ENCODE results near the gene ADAMTSL3.

ADAMTSL3 gene

DNA sequence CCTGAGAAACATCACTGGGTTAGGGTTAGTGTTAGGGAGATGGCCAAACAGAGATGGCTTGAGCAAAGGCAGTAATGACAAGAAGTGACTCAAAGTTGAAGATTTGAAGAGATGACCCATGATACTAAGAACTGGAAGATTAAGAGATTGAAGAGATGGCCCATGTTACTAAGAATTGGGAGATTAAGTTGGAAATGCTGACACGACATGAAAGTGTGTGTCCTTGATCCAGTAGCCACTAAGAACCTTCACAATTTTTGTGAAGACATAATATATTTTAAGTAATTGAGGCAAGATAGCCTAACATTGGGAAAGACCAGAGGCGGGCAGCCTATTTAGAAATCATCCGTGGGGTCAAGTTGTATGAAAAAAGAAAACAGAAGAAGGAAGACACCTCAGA is 239.4 kb downstream of the ADAMTSL3 start:
- peaks cover 0 to 4% of the 10 kb centered on the region in 2 donors for H3K27me3 Mint-ChIP-seq
- no peaks in the 10 kb centered on the region for H3K4me1 Mint-ChIP-seq
- no peak overlapping the region for H3K4me3 Mint-ChIP-seq
- H3K9me3 Mint-ChIP-seq: no peaks in the 10 kb centered on the region
- no peak overlapping the region for H3K27ac Mint-ChIP-seq
- H3K36me3 Mint-ChIP-seq: no peaks in the 10 kb centered on the region
- DNase-seq: no peak
- no peak for ATAC-seq (replicated peaks)

DNA sequence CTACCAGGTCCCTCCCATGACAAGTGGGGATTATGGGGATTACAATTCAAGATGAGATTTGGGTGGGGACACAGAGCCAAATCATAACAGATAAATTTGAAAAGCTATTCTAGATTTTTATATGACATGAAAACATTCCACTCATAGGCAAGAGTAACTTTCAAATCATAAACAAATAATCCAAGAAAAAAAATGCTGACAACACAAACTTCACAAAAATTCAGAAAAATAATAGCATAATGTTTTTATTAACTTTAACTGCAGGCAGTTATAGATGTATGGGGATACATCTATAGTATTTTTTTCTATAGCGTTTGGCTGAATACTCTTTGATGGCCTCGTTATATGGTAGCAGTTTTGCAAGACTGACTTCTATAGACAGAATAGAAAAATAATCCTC is 243.1 kb downstream of the ADAMTSL3 start:
- Mint-ChIP-seq H3K4me3 (no peak overlapping the region), H3K36me3 (no peaks in the 10 kb centered on the region)
- no peak for ATAC-seq (replicated peaks)

DNA sequence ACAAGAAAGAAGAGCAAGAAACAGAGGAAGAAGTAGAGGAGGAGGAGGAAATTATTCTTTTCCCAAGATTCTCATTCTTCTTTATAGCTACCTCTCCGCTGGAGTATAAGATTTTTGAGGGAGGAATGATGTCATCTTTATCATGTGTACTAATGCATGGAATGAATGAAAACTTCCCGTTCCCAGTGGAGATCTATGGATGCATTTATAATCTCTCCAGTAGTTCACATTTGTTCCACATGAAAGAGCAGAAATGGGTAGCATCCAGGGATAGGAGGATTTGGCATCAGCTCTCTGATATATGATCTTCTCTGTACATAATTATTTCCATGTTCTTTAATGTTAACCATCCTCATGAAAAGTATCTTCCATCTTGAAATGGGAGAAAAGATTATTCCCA is 244.4 kb downstream of the ADAMTSL3 start:
- no peak overlapping the region for H3K27ac Mint-ChIP-seq
- no peaks in the 10 kb centered on the region for H3K36me3 Mint-ChIP-seq
- H3K27me3 Mint-ChIP-seq: peaks cover 0 to 4% of the 10 kb centered on the region in 2 donors
- H3K9me3 Mint-ChIP-seq: peaks cover 0 to 4% of the 10 kb centered on the region in 2 donors
- ATAC-seq (replicated peaks): no peak
- no peak for DNase-seq
- no peak overlapping the region for H3K4me3 Mint-ChIP-seq
- no peaks in the 10 kb centered on the region for H3K4me1 Mint-ChIP-seq

More for the DNA sequence above, 243.1 kb downstream of the ADAMTSL3 start:
- no peak for DNase-seq
- H3K27me3 Mint-ChIP-seq: peaks cover 0 to 4% of the 10 kb centered on the region in 2 donors
- H3K4me1 Mint-ChIP-seq: no peaks in the 10 kb centered on the region
- H3K27ac Mint-ChIP-seq: no peak overlapping the region
- H3K9me3 Mint-ChIP-seq: peaks cover 0 to 2% of the 10 kb centered on the region in 2 donors

DNA sequence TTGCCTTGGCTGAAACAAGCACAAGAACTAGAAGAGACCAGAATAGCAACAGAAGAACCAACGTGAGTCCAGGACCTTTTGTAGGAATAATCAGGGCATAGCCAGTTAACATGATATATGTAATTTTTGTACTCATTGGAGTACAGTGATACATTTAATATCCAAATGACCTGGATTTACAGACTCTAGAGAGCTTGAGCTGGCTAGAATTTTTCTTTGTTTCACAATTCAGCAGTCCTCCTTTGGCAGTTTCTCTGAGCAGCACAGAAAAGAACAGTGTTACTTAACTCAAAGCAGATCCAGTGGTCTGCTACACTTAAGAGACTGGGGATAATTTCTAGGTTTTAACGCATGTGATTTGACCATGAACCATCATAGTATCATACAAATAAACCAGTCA is 245.7 kb downstream of the ADAMTSL3 start:
- DNase-seq (no peak), ATAC-seq (replicated peaks) (no peak)
- peaks cover 0 to 4% of the 10 kb centered on the region in 2 donors for H3K27me3 Mint-ChIP-seq
- H3K9me3 Mint-ChIP-seq: peaks cover 0 to 4% of the 10 kb centered on the region in 2 donors
- H3K4me3 Mint-ChIP-seq: no peak overlapping the region
- no peak overlapping the region for H3K27ac Mint-ChIP-seq
- no peaks in the 10 kb centered on the region for H3K4me1 Mint-ChIP-seq
- H3K36me3 Mint-ChIP-seq: no peaks in the 10 kb centered on the region

DNA sequence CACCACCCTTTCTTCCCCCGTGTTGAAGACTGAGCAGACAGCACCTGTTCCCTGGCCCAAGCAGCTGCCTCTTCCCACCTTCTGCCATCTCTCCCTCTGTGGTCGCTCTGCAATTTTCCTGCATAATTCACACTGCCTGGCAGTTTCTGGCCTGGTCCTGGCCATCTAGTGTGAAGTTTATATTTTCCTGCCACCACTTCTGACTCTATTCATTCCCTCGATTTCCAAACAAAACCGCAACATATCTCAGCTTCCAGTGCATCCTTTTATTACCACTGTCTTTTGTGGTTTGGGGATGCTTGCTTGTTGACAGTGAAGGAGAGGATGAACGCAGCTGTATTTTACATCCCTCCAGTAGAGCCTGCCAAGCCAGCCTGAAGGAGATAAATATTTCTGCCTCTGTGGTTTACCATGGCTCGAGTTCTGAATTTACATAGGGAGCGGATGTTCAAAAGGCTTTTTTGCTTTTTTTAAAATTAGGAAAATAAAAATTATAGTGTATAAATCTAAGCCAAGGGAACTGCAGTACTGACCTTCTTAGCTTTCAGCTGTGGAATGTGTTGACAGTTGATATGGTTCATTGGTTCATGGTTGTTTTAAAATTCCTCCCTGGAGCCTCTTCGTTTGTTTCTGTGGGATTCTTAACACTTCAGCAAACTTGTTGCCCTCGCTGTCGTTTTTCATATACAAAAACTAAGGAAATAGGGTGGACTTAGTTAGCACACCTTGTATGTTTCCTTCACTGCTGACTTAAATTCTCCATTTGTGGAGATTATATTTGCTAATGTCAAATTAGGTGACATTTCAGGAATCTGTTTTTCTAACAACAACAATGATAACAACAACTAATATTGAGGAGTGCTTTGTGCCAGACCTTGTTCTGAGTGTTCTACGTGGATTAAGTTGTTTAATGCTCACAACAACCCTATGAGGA is 250.5 kb downstream of the ADAMTSL3 start:
- ATAC-seq (replicated peaks): no peak
- DNase-seq: no peak
- H3K27me3 Mint-ChIP-seq: no peaks in the 10 kb centered on the region
- no peak overlapping the region for H3K4me3 Mint-ChIP-seq
- H3K9me3 Mint-ChIP-seq: peaks cover 0 to 4% of the 10 kb centered on the region in 2 donors
- no peaks in the 10 kb centered on the region for H3K4me1 Mint-ChIP-seq
- no peak overlapping the region for H3K27ac Mint-ChIP-seq
- H3K36me3 Mint-ChIP-seq: no peaks in the 10 kb centered on the region

DNA sequence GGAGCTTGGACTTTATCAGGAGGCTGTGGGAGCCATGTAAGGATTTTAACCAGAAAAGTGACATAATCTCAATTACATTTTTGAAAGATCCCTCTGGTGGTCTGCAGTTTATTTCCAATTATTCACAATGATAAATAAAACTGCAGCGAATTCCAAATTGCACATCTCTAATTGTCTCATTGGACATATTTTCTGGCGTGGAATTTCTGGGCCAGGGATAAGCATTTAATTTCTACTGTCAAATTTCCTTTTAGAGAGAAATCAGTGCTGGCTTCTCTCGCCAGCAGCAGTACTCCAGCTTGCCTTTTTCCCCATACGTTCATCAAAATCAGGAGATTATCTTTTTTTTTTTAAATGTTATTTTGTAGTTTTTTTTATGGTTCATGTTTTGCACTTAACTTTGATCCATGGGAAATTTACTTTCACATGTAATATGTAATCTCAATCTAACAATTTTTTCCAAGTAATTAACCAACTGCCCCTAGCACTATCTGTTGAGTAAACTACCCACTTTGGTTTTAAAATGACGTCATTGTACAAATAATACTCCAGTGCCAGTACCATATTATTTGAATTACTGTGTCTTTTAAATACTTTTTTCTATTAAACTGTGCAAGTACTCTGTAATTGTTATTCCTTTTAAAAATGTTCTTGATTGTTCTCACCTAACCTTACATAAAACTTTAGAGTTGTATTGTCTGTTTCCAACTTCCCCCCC is 251.8 kb downstream of the ADAMTSL3 start:
- no peak for ATAC-seq (replicated peaks)
- Mint-ChIP-seq H3K27me3 (no peaks in the 10 kb centered on the region), H3K9me3 (peaks cover 0 to 4% of the 10 kb centered on the region in 2 donors), H3K36me3 (no peaks in the 10 kb centered on the region), H3K4me3 (no peak overlapping the region), H3K27ac (no peak overlapping the region), H3K4me1 (no peaks in the 10 kb centered on the region)
- DNase-seq: no peak

DNA sequence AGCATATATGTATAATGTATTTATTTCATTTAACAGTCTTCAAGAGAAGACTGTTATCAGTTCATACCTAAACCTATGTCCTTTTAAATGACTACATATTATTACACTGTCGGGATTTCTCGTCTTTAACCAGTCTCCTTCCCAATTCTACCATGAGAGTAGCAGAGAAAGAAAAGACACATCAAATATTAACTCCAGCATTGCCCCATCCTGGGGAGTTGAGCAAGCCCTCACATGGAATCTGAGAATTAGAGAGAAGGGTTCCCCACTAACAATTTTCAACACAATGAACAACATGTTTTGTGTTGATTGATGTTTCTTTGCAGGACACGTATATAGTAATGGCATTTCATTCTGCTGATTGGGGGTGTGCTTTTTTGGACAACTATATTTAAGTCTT is 257.4 kb downstream of the ADAMTSL3 start:
- no peaks in the 10 kb centered on the region for H3K36me3 Mint-ChIP-seq
- H3K4me1 Mint-ChIP-seq: no peaks in the 10 kb centered on the region
- ATAC-seq (replicated peaks): no peak
- H3K4me3 Mint-ChIP-seq: no peak overlapping the region
- H3K27ac Mint-ChIP-seq: no peak overlapping the region
- H3K27me3 Mint-ChIP-seq: no peaks in the 10 kb centered on the region
- DNase-seq: no peak
- no peaks in the 10 kb centered on the region for H3K9me3 Mint-ChIP-seq

DNA sequence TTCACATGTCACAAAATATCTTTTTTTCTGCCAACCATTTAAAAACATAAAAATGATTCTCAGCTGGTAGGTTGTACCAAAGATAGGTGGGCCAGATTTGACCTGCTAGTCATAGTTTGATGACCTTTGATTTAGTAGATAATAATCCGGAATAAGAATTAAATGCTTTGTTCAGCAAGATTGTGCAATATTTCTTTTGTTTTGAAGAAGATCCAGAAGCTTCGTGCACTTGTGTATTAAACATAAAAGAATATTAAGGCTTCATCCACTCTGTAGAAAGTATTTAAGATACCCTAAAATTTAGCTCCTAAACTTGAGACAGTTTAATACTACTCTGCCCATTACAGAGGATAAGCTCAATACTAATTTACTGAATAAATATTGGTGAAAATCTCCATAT is 258.4 kb downstream of the ADAMTSL3 start:
- Mint-ChIP-seq H3K4me1 (no peaks in the 10 kb centered on the region), H3K27ac (no peak overlapping the region), H3K4me3 (no peak overlapping the region), H3K9me3 (no peaks in the 10 kb centered on the region), H3K27me3 (no peaks in the 10 kb centered on the region), H3K36me3 (no peaks in the 10 kb centered on the region)
- DNase-seq (no peak), ATAC-seq (replicated peaks) (no peak)

DNA sequence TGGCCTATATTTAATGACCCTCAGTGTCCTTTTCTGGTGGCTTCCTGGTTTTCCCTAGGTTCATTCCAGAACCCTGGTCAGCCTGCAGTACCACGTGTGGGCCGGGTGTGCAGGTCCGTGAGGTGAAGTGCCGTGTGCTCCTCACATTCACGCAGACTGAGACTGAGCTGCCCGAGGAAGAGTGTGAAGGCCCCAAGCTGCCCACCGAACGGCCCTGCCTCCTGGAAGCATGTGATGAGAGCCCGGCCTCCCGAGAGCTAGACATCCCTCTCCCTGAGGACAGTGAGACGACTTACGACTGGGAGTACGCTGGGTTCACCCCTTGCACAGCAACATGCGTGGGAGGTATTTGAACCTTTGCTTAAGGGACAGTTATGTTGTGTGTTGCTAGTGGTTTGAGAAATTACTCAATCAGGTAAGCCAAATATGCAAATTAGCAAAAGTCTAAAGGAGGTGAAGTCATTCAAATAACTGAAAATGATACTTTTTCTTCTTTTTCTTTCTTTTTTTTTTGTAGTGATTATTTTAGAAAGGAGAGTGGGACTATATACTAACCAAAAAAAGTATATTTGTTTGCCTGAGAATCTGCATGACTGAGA is 259.2 kb downstream of the ADAMTSL3 start:
- ATAC-seq (replicated peaks): no peak
- no peak for DNase-seq
- H3K27ac Mint-ChIP-seq: no peak overlapping the region
- H3K4me3 Mint-ChIP-seq: no peak overlapping the region
- H3K9me3 Mint-ChIP-seq: no peaks in the 10 kb centered on the region
- no peaks in the 10 kb centered on the region for H3K4me1 Mint-ChIP-seq
- H3K27me3 Mint-ChIP-seq: no peaks in the 10 kb centered on the region
- H3K36me3 Mint-ChIP-seq: no peaks in the 10 kb centered on the region

DNA sequence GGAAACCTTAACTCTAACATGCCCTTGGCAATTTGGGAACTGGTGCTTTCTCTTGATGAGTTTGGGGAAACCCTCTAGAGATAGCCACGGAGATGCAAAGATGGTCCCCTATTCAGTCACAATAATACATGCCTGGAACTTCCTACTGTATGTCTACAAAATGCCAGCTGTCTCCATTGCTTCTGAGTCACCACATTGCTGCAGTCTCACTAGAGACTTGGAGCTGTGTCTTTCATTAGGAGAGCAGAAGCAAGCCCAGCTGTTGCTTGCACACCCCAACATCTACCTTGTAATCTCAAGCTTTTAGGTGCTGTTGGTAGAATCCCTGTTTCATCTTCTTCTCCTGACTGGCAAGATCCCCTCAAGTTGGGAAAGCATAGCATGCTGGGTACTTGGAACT is 261.0 kb downstream of the ADAMTSL3 start:
- Mint-ChIP-seq H3K27me3 (peaks cover 0 to 11% of the 10 kb centered on the region in 2 donors), H3K4me1 (peaks cover 0 to 4% of the 10 kb centered on the region in 2 donors), H3K4me3 (no peak overlapping the region), H3K9me3 (peaks cover 2 to 4% of the 10 kb centered on the region in 2 donors), H3K36me3 (no peaks in the 10 kb centered on the region), H3K27ac (no peak overlapping the region)
- DNase-seq (no peak), ATAC-seq (replicated peaks) (no peak)

DNA sequence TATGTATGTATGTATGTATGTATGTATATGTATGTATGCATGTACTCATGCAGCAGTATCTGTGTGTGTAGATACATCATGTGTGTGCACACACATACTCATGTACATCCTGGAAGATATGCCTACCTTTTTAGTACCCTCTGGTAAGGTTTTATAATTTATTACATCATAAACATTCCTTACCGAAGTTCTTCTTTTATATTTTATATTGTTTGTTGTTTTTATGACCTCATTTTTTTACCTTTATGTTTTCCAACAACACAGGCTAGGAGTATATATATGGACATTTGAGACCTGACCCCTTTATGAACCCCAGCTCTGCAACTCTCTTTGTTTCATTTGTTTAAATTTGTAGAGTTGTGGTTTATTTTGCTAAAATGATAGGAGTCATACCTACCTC is 263.5 kb downstream of the ADAMTSL3 start:
- H3K9me3 Mint-ChIP-seq: peaks cover 2 to 4% of the 10 kb centered on the region in 2 donors
- ATAC-seq (replicated peaks): no peak
- no peak overlapping the region for H3K27ac Mint-ChIP-seq
- no peak for DNase-seq
- peaks cover 0 to 11% of the 10 kb centered on the region in 2 donors for H3K27me3 Mint-ChIP-seq
- H3K4me3 Mint-ChIP-seq: no peak overlapping the region
- no peaks in the 10 kb centered on the region for H3K36me3 Mint-ChIP-seq
- peaks cover 0 to 4% of the 10 kb centered on the region in 2 donors for H3K4me1 Mint-ChIP-seq

DNA sequence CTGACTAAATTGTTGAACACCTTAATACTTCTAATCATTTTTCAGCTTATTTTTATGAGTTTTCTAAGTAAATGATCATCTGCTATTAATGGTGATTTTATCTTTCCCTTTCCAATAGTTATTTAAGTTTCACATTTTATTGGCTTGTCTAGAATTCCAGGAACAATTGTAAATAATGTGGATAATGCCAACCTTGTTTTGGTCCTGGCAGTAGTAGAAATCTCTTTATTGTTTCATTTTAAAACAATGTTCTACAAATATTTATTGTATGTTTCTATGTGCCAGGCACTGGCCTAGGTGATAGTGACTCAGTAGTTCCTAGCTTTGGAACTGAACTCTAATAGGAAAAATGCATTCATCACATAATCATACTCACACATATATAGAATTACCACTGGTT is 264.1 kb downstream of the ADAMTSL3 start:
- no peaks in the 10 kb centered on the region for H3K36me3 Mint-ChIP-seq
- H3K27me3 Mint-ChIP-seq: peaks cover 0 to 11% of the 10 kb centered on the region in 2 donors
- H3K9me3 Mint-ChIP-seq: peaks cover 2 to 4% of the 10 kb centered on the region in 2 donors
- H3K27ac Mint-ChIP-seq: no peak overlapping the region
- no peak for ATAC-seq (replicated peaks)
- no peak overlapping the region for H3K4me3 Mint-ChIP-seq
- no peak for DNase-seq
- H3K4me1 Mint-ChIP-seq: peaks cover 0 to 4% of the 10 kb centered on the region in 2 donors

DNA sequence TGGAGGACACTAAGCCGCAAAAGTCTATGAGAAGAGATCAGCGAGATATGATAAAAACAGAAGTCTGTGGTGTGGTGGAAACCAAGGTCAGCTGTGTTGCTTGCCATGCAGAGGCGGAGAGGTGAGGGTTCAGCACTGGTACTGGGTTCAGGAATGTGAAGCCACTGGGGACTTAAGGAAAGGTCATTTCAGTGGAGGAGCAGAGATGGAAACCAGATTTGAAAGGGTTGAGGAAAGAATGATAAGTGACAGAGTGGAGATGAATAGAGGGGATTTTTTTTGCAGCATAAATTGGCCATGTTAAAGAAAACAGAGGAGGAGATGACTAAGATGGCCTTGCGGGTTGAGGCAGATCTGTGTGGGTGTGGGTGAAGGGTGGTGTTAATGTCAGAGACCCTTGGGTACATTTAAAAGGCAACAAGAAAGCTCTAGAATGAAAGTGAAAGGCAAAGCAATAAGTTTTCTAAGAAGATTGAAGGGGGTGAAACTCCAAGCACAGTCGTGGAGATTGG is 265.5 kb downstream of the ADAMTSL3 start:
- Mint-ChIP-seq H3K4me3 (no peak overlapping the region), H3K36me3 (no peaks in the 10 kb centered on the region), H3K4me1 (peaks cover 0 to 4% of the 10 kb centered on the region in 2 donors), H3K27ac (no peak overlapping the region), H3K27me3 (peaks cover 0 to 16% of the 10 kb centered on the region in 2 donors), H3K9me3 (peaks cover 2 to 4% of the 10 kb centered on the region in 2 donors)
- ATAC-seq (replicated peaks) (peak; percentile 50 to 80), DNase-seq (no peak)

DNA sequence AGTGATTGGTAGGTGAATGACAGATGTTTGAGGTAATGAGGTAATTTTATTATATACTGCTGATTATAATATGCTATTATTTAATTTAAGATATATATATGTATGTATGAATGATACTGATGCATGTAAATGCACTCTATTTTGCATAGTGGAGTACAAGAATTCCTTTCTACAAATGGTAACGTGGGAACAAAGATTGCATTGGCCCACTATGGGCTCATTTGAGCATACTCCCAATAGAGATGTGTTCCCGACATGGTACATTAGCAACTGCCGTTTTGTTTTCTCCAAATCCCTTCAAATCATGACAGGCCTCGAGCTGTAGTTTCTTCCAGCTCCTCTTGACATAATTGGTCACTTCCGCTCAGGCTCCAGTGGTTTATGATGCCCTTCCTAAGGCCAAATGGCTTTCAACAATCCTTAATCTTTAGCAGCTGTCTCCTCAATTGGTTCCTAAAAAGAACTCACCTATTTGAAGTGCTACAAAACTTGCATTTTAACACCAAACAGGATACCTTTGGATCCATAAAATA is 266.1 kb downstream of the ADAMTSL3 start:
- no peak overlapping the region for H3K4me3 Mint-ChIP-seq
- no peaks in the 10 kb centered on the region for H3K36me3 Mint-ChIP-seq
- peaks cover 0 to 4% of the 10 kb centered on the region in 2 donors for H3K4me1 Mint-ChIP-seq
- peaks cover 0 to 16% of the 10 kb centered on the region in 2 donors for H3K27me3 Mint-ChIP-seq
- ATAC-seq (replicated peaks): no peak
- DNase-seq: no peak
- H3K27ac Mint-ChIP-seq: no peak overlapping the region
- H3K9me3 Mint-ChIP-seq: peaks cover 2 to 4% of the 10 kb centered on the region in 2 donors

All from stimulated activated naive B cell treated with anti-CD40 and anti-IgM and Interleukin-4, amounts not matched to agents 10 μg/mL and 1 μg/mL and 100 μg/mL, for 72 hours (primary cell).